B cell (primary cell): ENCODE results near the gene DCBLD1. TPM values are rescaled to one million over a fixed set of nuclear protein-coding genes. Genes with fewer than 3 reads are reported as not detected.

Experiments
- ATAC-seq: fragments of 200-7000 bp; cut with Tn5 transposase; one replicate; pipeline ENCODE4 v1.10.0; 2021; ENCODE audit warnings: low read depth, mild to moderate bottlenecking, moderate number of reproducible peaks, moderate library complexity
- CTCF ChIA-PET: fragments of 350-600 bp; sonication (Branson Sonifier 250); formaldehyde crosslinking; loops from one replicate; lab custom pipeline; 2021; ENCODE audit warnings: antibody characterized with exemption, inconsistent platforms; lab: Charles Lee
- POLR2A ChIA-PET: fragments of 350-600 bp; sonication (Branson Sonifier 250); formaldehyde crosslinking; loops from one replicate; lab custom pipeline; 2021; ENCODE audit warnings: antibody characterized with exemption; lab: Charles Lee
- DNase-seq: peaks from one replicate; pipeline ENCODE4 v3.0.0; 2013
- H2AFZ ChIP-seq: 2 replicates; pipeline ENCODE4 v1.6.1; 2012; ENCODE audit warnings: mild to moderate bottlenecking, low read depth, low read length; ENCODE audit not compliant: insufficient read depth, poor library complexity, severe bottlenecking
- H3K27ac ChIP-seq, 2 donors: 1 replicate in 1 of 2; 2 replicates in 1 of 2; pipeline ENCODE4 v1.5.1; 2012 to 2013; ENCODE audit warnings: low read length in 2 of 2, mild to moderate bottlenecking in 2 of 2, moderate library complexity in 1 of 2
- H3K27me3 ChIP-seq, 4 experiments: fragments of 200-600 bp in 1 of 4; sonication (generic) in 1 of 4; replicated peaks in 1 of 4; 1 replicate in 2 of 4; 2 replicates in 2 of 4; pipeline versions ENCODE4 v1.6.1 to v1.7.0; 2013 to 2016; ENCODE audit warnings: low read length in 3 of 4, mild to moderate bottlenecking in 2 of 4, mixed read lengths in 1 of 4, moderate library complexity in 1 of 4; ENCODE audit not compliant: insufficient read depth in 4 of 4, control insufficient read depth in 3 of 4; ENCODE audit errors: control extremely low read depth in 1 of 4
- H3K36me3 ChIP-seq, 2 experiments: replicated peaks in 1 of 2; 1 replicate in 1 of 2; 2 replicates in 1 of 2; pipeline versions ENCODE4 v1.6.1 to v1.7.1; 2013; ENCODE audit warnings: low read length in 1 of 2; ENCODE audit not compliant: insufficient read depth in 2 of 2, control insufficient read depth in 1 of 2; ENCODE audit errors: control extremely low read depth in 1 of 2, extremely low read depth in 1 of 2
- H3K4me1 ChIP-seq, 2 donors: fragments of 200-600 bp in 1 of 2; sonication (generic) in 1 of 2; 1 replicate in 1 of 2; 2 replicates in 1 of 2; pipeline versions ENCODE4 v1.5.1 to v1.6.1; 2013 to 2017; ENCODE audit warnings: low read length in 2 of 2; ENCODE audit not compliant: control insufficient read depth in 2 of 2, insufficient read depth in 2 of 2
- H3K4me2 ChIP-seq: replicated peaks from 2 replicates; pipeline ENCODE3; 2012; ENCODE audit warnings: mild to moderate bottlenecking, low read depth, low read length; ENCODE audit not compliant: poor library complexity, severe bottlenecking
- H3K4me3 ChIP-seq, 5 experiments: fragments of 200-600 bp in 1 of 5; sonication (generic) in 1 of 5; 1 replicate in 3 of 5; 2 replicates in 2 of 5; pipeline versions ENCODE4 v1.5.1 to v1.7.0; 2011 to 2016; ENCODE audit warnings: low read length in 4 of 5, mild to moderate bottlenecking in 4 of 5, low read depth in 2 of 5, control low read depth in 1 of 5, moderate library complexity in 1 of 5; ENCODE audit not compliant: insufficient read depth in 1 of 5; ENCODE audit errors: control extremely low read depth in 1 of 5, extremely low read depth in 1 of 5
- H3K79me2 ChIP-seq: fragments of 200-600 bp; sonication (generic); one replicate; pipeline ENCODE4 v1.6.0; 2016; ENCODE audit warnings: low read length; ENCODE audit not compliant: control insufficient read depth, insufficient read depth
- H3K9ac ChIP-seq: fragments of 200-600 bp; sonication (generic); 2 replicates; pipeline ENCODE4 v1.6.1; 2017; ENCODE audit warnings: mild to moderate bottlenecking, low read length, moderate library complexity
- H3K9me3 ChIP-seq, 3 donors: one replicate each; pipeline versions ENCODE4 v1.6.1 to v1.7.1; 2013; ENCODE audit warnings: low read length in 2 of 3; ENCODE audit not compliant: control insufficient read depth in 2 of 3, insufficient read depth in 1 of 3; ENCODE audit errors: control extremely low read depth in 1 of 3
- H4K20me1 ChIP-seq: 2 replicates; pipeline ENCODE4 v1.6.0; 2012; ENCODE audit warnings: mild to moderate bottlenecking, low read length; ENCODE audit not compliant: insufficient read depth, control insufficient read depth, poor library complexity, severe bottlenecking
- H3K27ac Mint-ChIP-seq: one replicate; pipeline ENCODE4 v1.8.0; 2021; ENCODE audit warnings: mixed read lengths
- H3K27me3 Mint-ChIP-seq: one replicate; pipeline ENCODE4 v1.8.0; 2021; ENCODE audit warnings: mixed read lengths
- H3K4me1 Mint-ChIP-seq: one replicate; pipeline ENCODE4 v1.8.0; 2021; ENCODE audit warnings: mixed read lengths
- H3K4me3 Mint-ChIP-seq: one replicate; pipeline ENCODE4 v1.8.0; 2021; ENCODE audit warnings: mixed read lengths
- H3K9me3 Mint-ChIP-seq: one replicate; pipeline ENCODE4 v1.8.0; 2022; ENCODE audit warnings: mixed read lengths; ENCODE audit not compliant: insufficient read depth
- EZH2 ChIP-seq: IDR thresholded peaks from 2 replicates; pipeline ENCODE4 v1.6.1; 2012; ENCODE audit warnings: borderline replicate concordance, low read depth, mild to moderate bottlenecking, moderate library complexity, low read length; ENCODE audit not compliant: insufficient read depth, poor library complexity, severe bottlenecking
- WGBS: methylation state at CpG from one replicate; pipeline ENCODE4 v1.1.5; 2013; ENCODE audit warnings: missing lambda C conversion rate; ENCODE audit not compliant: insufficient coverage; 5-methylcytosine and 5-hydroxymethylcytosine counted together
- intact Hi-C: fragments of 100-400 bp; cut with micrococcal nuclease; formaldehyde crosslinking; loops from one replicate; pipeline ENCODE4 v1.10.0; 2022
- polyA minus RNA-seq: library from RNA; depleted of rRNA, polyadenylated mRNA; stranded (reverse); fragments of >200 nt; gene quantifications from 2 replicates; pipeline ENCODE4 v1.2.3, GENCODE V29; 2012
- polyA plus RNA-seq: library from polyadenylated mRNA; depleted of rRNA; stranded (reverse); fragments of >200 nt; gene quantifications from 2 replicates; pipeline ENCODE4 v1.2.3, GENCODE V29; 2012
- total RNA-seq, 2 donors: library from RNA; stranded (reverse); fragments of 120-200 nt in 1 of 2; gene quantifications; 1 replicate in 1 of 2; 2 replicates in 1 of 2; pipeline versions ENCODE4 v1.2.3 to v1.2.4, GENCODE V29; 2013 to 2022
- TF ChIP-seq, protein P1 (sequence below): fragments of 200-600 bp; IDR thresholded peaks from one replicate; pipeline ENCODE4 v1.8.0; 2022; ENCODE audit warnings: antibody characterized with exemption, mild to moderate bottlenecking

The DCBLD1 gene
- total RNA-seq (0.37 and 1.2 TPM in 2 replicates), polyA plus RNA-seq (0.20 and 0.21 TPM in 2 replicates), polyA minus RNA-seq (1.0 and 1.1 TPM in 2 replicates)
- total RNA-seq (2013): 0.28 TPM

GRCh38 chr6:117482240-117483003, at the start of gene DCBLD1:
TSS of gene DCBLD1 (plus strand) at chr6:117482674. CDS start at chr6:117482782, 108 bp downstream.
- H3K4me2 ChIP-seq: peak within 1 kb of the TSS; percentile 99

More at GRCh38 chr6:117482240-117483003, at the start of gene DCBLD1:
- Histone ChIP-seq H3K9me3 (peaks cover 0 to 3% (median 0%) of the 10 kb centered on the region in 3 donors), H3K4me3 (peak within 1 kb of the TSS; percentile 23 to 83 (median 68)), H3K79me2 (no peaks in the 10 kb centered on the region), H4K20me1 (no peaks in the 10 kb centered on the region), H3K27me3 (peaks cover 0 to 43% (median 36%) of the 10 kb centered on the region in 4 experiments), H3K27ac (peak within 1 kb of the TSS in 1 of 2 donors; percentile 18), H3K36me3 (no peaks in the 10 kb centered on the region), H3K9ac (peak within 1 kb of the TSS; percentile 78), H2AFZ (peak within 1 kb of the TSS; percentile 85), H3K4me1 (peaks cover 22 to 26% of the 10 kb centered on the region in 2 donors)
- intact Hi-C loops: loop anchor here (2.0 kb wide), 1 partner anchor 118 kb away; no protein-coding TSS in a partner anchor
- ChIA-PET CTCF (interaction anchor here (0.6 to 1.6 kb wide), 2 partner anchors 10 to 131 kb away, joined by 3 to 4 read pairs; no protein-coding TSS in a partner anchor), POLR2A (no interaction called here)
- peaks cover 19% of the 10 kb centered on the region for H3K4me1 Mint-ChIP-seq
- peak; percentile 67 for DNase-seq
- H3K4me3 Mint-ChIP-seq: peak within 1 kb of the TSS; percentile 86
- TF ChIP-seq, protein P1, sequence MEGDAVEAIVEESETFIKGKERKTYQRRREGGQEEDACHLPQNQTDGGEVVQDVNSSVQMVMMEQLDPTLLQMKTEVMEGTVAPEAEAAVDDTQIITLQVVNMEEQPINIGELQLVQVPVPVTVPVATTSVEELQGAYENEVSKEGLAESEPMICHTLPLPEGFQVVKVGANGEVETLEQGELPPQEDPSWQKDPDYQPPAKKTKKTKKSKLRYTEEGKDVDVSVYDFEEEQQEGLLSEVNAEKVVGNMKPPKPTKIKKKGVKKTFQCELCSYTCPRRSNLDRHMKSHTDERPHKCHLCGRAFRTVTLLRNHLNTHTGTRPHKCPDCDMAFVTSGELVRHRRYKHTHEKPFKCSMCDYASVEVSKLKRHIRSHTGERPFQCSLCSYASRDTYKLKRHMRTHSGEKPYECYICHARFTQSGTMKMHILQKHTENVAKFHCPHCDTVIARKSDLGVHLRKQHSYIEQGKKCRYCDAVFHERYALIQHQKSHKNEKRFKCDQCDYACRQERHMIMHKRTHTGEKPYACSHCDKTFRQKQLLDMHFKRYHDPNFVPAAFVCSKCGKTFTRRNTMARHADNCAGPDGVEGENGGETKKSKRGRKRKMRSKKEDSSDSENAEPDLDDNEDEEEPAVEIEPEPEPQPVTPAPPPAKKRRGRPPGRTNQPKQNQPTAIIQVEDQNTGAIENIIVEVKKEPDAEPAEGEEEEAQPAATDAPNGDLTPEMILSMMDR: no peak
- no peak for TF ChIP-seq EZH2
- H3K9me3 Mint-ChIP-seq: no peaks in the 10 kb centered on the region
- WGBS: under 1% methylated on average over 87 of the region's 96 CpGs
- ATAC-seq: peak; percentile 80
- H3K27ac Mint-ChIP-seq: peak within 1 kb of the TSS; percentile 53
- peaks cover 60% of the 10 kb centered on the region for H3K27me3 Mint-ChIP-seq
